ENCODE results near the gene BEST2. TPM values are rescaled to one million over a fixed set of nuclear protein-coding genes. Genes with fewer than 3 reads are reported as not detected.

The BEST2 gene
- total RNA-seq, 4 donors from 2014 or later: 0.63 TPM; not detected in 3

GRCh38 chr19:12778017-12778904 lies 26.7 kb downstream of the BEST2 start:
- DNase-seq: peak in 1 of 2 donors; percentile 66
- peak overlapping the region; percentile 58 to 76 (median 70) for H3K4me3 ChIP-seq
- no peaks in the 10 kb centered on the region for H3K9me3 ChIP-seq
- peaks cover 36 to 56% of the 10 kb centered on the region in 2 donors for H3K4me1 ChIP-seq
- in situ Hi-C loops (cut with MboI; ENCODE audit: low sequenced_read_pairs in 4 of 4) (no loop called here), intact Hi-C loops (cut with DNase I; ENCODE audit: low total_unique reads) (loop anchor here (1.0 to 10.0 kb wide), 2 partner anchors 18 to 1787 kb away; no protein-coding TSS in a partner anchor)
- no peaks in the 10 kb centered on the region for H3K27me3 ChIP-seq
- H3K27ac ChIP-seq: peak overlapping the region; percentile 87 to 94 (median 92)
- H3K36me3 ChIP-seq: no peaks in the 10 kb centered on the region
- TF ChIP-seq POLR2A (IDR thresholded peaks at IDR 0.05) (peak; percentile 31 to 43), CTCF (IDR thresholded peaks at IDR 0.05 in 4 of 5, conservative IDR thresholded peaks at IDR 0.05 in 1 of 5) (no peak)
- ATAC-seq: peak; percentile 23 to 24

- in situ Hi-C loops (cut with MboI; ENCODE audit: low sequenced_read_pairs in 4 of 4) (no loop called here), intact Hi-C loops (cut with DNase I; ENCODE audit: low total_unique reads) (loop anchor here (1.0 to 10.0 kb wide), 2 partner anchors 17 to 1786 kb away; no protein-coding TSS in a partner anchor)
- ATAC-seq (no peak), DNase-seq (no peak)
- Histone ChIP-seq H3K4me3 (peak overlapping the region in 3 of 4 donors; percentile 58 to 74 (median 65)), H3K36me3 (no peaks in the 10 kb centered on the region), H3K27me3 (no peaks in the 10 kb centered on the region), H3K4me1 (peaks cover 35 to 56% of the 10 kb centered on the region in 2 donors), H3K9me3 (no peaks in the 10 kb centered on the region), H3K27ac (peak overlapping the region; percentile 87 to 94 (median 92))
- TF ChIP-seq POLR2A (IDR thresholded peaks at IDR 0.05) (no peak), CTCF (IDR thresholded peaks at IDR 0.05 in 4 of 5, conservative IDR thresholded peaks at IDR 0.05 in 1 of 5) (no peak)
Measured at GRCh38 chr19:12778905-12779161, 27.2 kb downstream of the BEST2 start.

- DNase-seq (peak in 1 of 2 donors; percentile 50), ATAC-seq (no peak)
- intact Hi-C loops (cut with DNase I; ENCODE audit: low total_unique reads): loop anchor here (10.0 kb wide), 1 partner anchor 1785 kb away; no protein-coding TSS in a partner anchor
Measured at GRCh38 chr19:12779162-12779993, 27.8 kb downstream of the BEST2 start.

GRCh38 chr19:12782174-12782423 lies 30.5 kb downstream of the BEST2 start:
- H3K9me3 ChIP-seq: no peaks in the 10 kb centered on the region
- no peaks in the 10 kb centered on the region for H3K36me3 ChIP-seq
- H3K27me3 ChIP-seq: no peaks in the 10 kb centered on the region
- H3K27ac ChIP-seq: peak overlapping the region; percentile 99 to 100 (median 100)
- H3K4me3 ChIP-seq: peak overlapping the region; percentile 52 to 65 (median 56)
- ATAC-seq (peak; percentile 11 to 33), DNase-seq (no peak)
- intact Hi-C loops (cut with DNase I; ENCODE audit: low total_unique reads) (no loop called here), in situ Hi-C loops (cut with MboI; ENCODE audit: low sequenced_read_pairs in 4 of 4) (no loop called here)
- peaks cover 41 to 61% of the 10 kb centered on the region in 2 donors for H3K4me1 ChIP-seq
- TF ChIP-seq POLR2A (IDR thresholded peaks at IDR 0.05): peak in 1 of 2 donors; percentile 47
- no peak for TF ChIP-seq CTCF (IDR thresholded peaks at IDR 0.05 in 4 of 5, conservative IDR thresholded peaks at IDR 0.05 in 1 of 5)

More at GRCh38 chr19:12779162-12779993, 27.8 kb downstream of the BEST2 start:
- in situ Hi-C loops (cut with MboI; ENCODE audit: low sequenced_read_pairs in 4 of 4): no loop called here
- Histone ChIP-seq H3K36me3 (no peaks in the 10 kb centered on the region), H3K4me3 (peak overlapping the region in 2 of 4 donors; percentile 58 to 65), H3K4me1 (peaks cover 35 to 56% of the 10 kb centered on the region in 2 donors), H3K27ac (peak overlapping the region; percentile 87 to 94 (median 92)), H3K9me3 (no peaks in the 10 kb centered on the region), H3K27me3 (no peaks in the 10 kb centered on the region)
- TF ChIP-seq CTCF (IDR thresholded peaks at IDR 0.05 in 4 of 5, conservative IDR thresholded peaks at IDR 0.05 in 1 of 5): no peak
- TF ChIP-seq POLR2A (IDR thresholded peaks at IDR 0.05): peak in 1 of 2 donors; percentile 8

Data from gastrocnemius medialis (tissue), 4 donors.